H54 (cell line): ENCODE data around the gene IFNK.

Experiments
- DNase-seq: peaks from one replicate; pipeline ENCODE4 v3.0.0; 2011; ENCODE audit warnings: low spot score, mixed read lengths; ENCODE audit not compliant: insufficient read length
- FAIRE-seq: peaks from 3 replicates; lab custom pipeline; 2011; peaks lifted over from hg19 to GRCh38; lab: Jason Lieb, UNC
- POLR2A ChIP-seq: IDR thresholded peaks from 2 replicates; pipeline ENCODE4 v1.6.1; 2011; ENCODE audit warnings: low read depth, mild to moderate bottlenecking, low read length

Gene IFNK

GRCh38 chr9:27524236-27524635 is at the start of gene IFNK:
Gene IFNK, plus strand, starts transcription at chr9:27524290. Its CDS starts 47 bp downstream, at chr9:27524337.
- DNase-seq = no peak
- no peak for FAIRE-seq
- TF ChIP-seq POLR2A = no peak

- TF ChIP-seq POLR2A = no peak
- DNase-seq = no peak
- FAIRE-seq = no peak
Observed at GRCh38 chr9:27474305-27474704, 49.8 kb upstream of the IFNK start.

- no peak for TF ChIP-seq POLR2A
- FAIRE-seq = no peak
Observed at GRCh38 chr9:27475057-27475595, 49.0 kb upstream of the IFNK start.

GRCh38 chr9:27476870-27477515 is 47.1 kb upstream of the IFNK start:
- DNase-seq = no peak
- no peak for TF ChIP-seq POLR2A
- FAIRE-seq = no peak

More at GRCh38 chr9:27475057-27475595, 49.0 kb upstream of the IFNK start:
- no peak for DNase-seq

- no peak for TF ChIP-seq POLR2A
- FAIRE-seq = no peak
- no peak for DNase-seq
Observed at GRCh38 chr9:27478322-27478721, 45.8 kb upstream of the IFNK start.

GRCh38 chr9:27482709-27483108 is 41.4 kb upstream of the IFNK start:
- no peak for TF ChIP-seq POLR2A
- DNase-seq = no peak
- FAIRE-seq = no peak

GRCh38 chr9:27483576-27483975 is 40.5 kb upstream of the IFNK start:
- DNase-seq = no peak
- no peak for FAIRE-seq
- TF ChIP-seq POLR2A = no peak

GRCh38 chr9:27485158-27485557 is 38.9 kb upstream of the IFNK start:
- FAIRE-seq (no peak), DNase-seq (no peak)
- no peak for TF ChIP-seq POLR2A

GRCh38 chr9:27487128-27487640 is 36.9 kb upstream of the IFNK start:
- no peak for FAIRE-seq
- no peak for DNase-seq
- TF ChIP-seq POLR2A = no peak

- TF ChIP-seq POLR2A = no peak
- no peak for FAIRE-seq
Observed at GRCh38 chr9:27487927-27488326, 36.2 kb upstream of the IFNK start.

GRCh38 chr9:27489087-27489876 is 34.8 kb upstream of the IFNK start:
- TF ChIP-seq POLR2A = no peak
- FAIRE-seq = no peak
- no peak for DNase-seq

More at GRCh38 chr9:27487927-27488326, 36.2 kb upstream of the IFNK start:
- no peak for DNase-seq

GRCh38 chr9:27491154-27491553 is 32.9 kb upstream of the IFNK start:
- FAIRE-seq (no peak), DNase-seq (no peak)
- TF ChIP-seq POLR2A = no peak

- FAIRE-seq (no peak), DNase-seq (no peak)
- no peak for TF ChIP-seq POLR2A
Observed at GRCh38 chr9:27495480-27496134, 28.5 kb upstream of the IFNK start.

- DNase-seq (no peak), FAIRE-seq (no peak)
- no peak for TF ChIP-seq POLR2A
Observed at GRCh38 chr9:27496135-27496504, 28.0 kb upstream of the IFNK start.
